Stimulated activated CD4-positive, alpha-beta T cell treated with anti-CD3 and anti-CD28 coated beads, Interleukin-15, amount 100 ng/mL, for 1 hour (primary cell): ENCODE measurements around the gene NCOA3.

Experiments used
- DNase-seq, 2 donors: peaks; one replicate each; pipeline ENCODE4 v3.0.0-alpha.2; 2020; ENCODE audit warnings: low read depth in 1 of 2, low spot score in 1 of 2

NCOA3 gene

DNA sequence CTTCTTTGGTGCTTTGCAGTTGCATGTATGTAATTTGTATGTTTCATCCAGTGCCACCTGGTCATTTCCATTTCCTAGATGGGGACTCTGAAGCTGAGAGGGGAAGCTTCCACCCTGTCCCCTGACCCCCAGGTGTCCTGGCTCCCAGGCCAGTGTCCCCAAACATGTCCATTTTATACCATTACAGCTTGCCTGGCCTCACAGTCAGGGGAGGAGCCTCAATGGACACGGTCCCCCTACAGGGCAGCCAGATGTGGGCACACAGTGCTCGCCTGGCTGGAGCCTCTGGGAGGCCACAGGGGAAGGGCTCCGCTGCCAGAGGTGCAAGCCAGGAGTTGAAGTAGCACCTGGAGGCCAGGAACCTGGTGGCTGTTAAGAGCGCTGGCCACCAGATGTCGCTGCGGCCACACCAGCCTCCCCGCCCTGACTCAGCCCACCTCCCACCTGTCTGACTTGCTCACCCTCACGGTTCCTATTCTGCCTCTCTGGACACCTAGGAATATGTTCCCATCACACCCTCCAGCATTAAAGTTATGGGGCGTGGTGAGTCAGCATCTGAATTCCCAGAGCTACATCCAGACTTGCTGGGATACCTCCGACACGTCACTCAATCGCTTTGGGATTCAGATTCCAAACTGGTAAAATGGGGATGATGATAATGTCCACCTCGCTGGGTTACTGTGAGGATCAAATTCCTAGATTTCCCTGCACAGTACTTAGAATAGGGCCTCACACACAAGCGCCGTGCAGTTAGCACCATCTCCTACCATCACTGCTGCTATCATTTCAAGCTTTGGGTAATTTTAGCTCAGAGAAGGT, 176.2 kb downstream of the NCOA3 start:
- DNase-seq: peak in 1 of 2 donors; percentile 60

DNA sequence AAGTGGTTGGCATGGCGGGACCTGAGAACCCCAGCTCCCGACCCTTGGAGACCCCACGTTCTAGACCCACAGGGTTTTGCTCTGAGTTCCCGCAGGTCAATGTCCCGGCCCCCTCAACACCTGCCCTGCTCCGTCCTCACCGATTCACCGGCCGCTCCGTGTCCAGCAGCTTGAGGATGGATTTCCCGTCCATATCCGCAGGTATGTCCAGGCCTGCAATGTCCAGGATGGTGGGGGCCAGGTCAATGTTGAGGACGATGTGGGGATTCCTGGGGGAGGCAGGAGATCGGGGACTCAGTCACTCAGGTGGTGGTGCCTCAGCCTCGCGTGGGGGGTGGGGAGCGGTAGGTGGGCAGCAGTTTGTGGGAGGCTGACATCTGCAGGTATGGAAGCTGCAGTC, 176.8 kb downstream of the NCOA3 start:
- DNase-seq: no peak

DNA sequence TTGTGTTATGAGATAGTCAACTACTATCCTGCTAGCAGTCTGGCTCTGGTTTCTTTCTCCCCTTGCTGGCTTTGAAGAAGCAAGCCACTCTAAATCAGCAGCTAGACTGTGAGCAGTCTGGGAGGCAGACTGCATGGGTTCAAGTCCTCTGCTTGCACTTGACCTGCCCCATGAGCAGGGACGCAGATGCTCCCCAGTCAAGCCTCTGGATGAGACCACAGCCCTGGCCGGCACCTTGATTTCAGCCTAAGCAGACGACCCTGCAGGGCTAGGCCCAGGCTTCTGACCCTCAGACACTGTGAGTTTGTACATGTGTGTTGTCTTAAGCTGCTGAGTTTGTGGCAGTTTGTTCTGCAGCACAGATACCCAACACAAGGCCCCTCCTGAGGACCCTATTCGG, 177.8 kb downstream of the NCOA3 start:
- no peak for DNase-seq

DNA sequence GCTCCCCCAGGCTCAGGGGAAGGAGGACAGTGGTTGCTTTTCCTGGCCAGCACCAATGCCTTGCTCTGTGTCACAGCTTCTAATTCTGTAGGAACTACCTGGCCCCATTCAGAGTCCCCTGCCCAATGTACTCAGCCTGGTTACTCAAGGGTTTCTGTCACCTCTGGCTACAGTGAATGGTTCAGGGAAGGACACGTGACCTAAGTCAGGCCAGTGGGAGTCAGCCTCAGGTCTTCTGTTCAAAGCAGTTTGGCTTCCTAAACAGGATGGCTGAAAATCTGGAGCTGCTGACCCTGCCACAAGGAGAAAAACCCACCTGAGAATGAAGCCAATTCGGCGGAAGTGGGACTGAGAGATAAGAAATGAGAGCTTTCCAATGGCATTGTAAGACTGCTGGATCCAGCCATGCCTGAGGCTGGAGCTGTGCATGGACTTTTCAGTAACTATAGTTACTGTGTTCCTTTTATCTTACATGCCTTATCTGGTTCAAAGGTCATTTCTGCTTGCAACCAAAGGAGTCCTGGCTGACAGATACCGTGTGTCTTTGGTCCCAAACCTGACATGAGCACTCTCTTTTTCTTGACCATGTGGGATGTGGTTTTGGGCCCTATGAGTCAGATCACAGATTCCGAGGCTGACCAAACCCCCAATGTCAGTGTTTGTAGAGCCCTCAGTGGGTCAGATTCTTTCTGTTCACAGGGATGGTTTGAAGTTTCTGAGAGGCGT, 179.3 kb downstream of the NCOA3 start:
- DNase-seq: no peak

DNA sequence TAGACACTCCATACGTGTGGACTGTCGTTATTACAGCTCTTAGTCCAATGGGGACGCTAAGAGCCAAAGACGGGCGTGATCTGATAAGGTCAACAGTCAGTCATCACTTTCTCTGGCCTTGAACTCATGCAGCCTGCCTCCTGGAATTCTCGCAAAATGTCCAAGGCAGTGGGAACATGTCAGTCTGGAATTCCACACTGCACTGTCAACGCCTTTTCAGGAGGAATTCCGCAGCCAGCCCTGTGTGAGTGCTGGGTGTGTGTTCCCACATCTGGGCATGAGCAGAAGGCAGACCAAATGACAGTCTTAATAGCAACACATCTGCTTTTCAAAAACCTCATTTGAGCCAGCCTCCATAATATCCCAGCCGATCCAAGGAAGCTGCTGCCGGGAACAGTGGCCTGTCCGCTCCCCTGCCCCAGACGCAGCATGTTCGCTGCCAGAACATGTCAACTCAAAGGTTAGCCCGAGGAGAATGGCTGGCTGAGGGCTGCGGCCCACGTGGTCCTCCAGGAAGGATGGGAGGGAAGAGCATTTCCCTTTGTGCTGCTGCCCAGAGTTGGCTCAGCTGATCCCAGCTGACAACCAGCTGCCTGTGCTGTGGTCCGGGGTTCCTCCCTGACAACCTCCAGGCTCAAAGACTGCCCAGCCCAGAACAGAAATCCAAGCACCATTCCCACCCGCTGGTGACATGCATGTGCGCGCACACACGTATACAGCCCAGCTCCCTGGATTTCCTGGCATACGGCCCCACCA, 180.5 kb downstream of the NCOA3 start:
- DNase-seq: no peak

DNA sequence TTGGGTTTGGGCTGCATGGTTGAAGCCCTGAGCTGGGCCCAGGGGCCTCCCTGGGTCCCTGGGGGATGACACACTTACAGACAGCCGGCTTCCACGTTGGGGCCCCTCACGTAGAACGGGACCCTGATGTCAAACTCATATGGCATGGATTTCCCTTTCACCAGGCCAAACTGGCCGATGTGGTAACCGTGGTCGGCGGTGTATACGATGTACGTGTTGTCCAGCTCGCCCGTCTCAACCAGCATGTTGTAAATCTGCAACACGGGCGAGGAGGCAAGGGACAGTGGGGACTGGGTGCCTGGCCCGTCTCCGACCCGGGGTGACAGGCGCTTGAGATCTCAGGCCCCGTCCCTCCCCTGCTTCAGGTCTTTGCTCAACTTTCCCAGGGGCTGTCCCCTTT, 181.2 kb downstream of the NCOA3 start:
- DNase-seq: no peak

DNA sequence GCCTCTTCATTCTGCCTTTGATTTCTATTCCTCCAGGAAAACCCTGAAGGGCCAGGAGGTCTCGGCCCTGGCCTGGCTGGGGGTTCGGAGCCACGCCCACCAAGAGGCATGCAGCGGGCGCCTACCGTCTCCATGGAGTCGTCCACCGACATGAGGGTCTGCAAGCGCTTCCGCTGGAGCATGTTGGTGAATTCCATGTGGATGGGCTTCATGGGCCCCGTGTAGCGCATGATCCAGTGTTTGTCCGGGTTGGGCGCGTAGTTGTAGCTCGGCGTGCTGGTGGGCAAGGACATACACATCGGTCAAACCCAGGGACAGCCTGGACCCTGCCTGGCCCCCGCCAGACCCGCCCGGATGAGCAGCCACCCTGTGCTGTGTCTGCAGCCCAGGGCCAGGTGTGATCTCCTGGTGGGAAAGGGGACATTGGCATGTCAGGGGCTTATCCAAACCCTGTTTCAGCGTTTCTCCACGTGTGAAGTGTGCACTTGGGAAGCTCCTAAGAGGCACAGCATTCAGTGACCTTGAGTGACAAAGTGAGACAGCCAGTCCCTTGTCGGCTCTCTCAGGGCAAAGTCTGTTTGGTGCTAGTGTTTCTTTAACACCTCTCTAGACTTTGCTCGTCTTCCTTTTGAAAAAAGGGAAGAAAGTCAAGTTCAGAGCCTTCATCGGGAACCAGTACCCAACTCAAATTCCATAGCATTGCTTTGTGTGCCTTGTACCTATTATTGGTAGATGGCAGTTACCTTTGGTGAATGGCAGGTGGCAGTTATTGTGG, 182.8 kb downstream of the NCOA3 start:
- no peak for DNase-seq

DNA sequence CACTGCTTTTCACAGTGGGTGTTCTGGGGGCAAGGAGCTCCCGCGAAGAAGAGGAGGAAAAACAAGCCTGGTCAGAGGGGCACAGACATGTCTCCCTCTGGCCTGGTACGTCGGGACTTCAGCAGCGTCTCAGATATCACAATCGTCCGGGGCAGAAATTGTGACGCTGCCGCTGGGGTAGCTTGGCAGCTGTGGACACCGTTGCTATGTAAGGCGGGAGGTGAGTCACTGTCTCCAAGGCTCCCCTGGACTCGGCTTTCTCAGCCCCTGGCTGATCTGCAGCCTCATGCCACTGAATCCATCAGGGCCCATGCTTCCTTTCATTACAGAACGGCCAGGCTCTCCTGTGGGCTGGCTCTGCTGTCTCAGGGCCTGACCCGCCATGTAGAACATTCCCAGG, 184.9 kb downstream of the NCOA3 start:
- no peak for DNase-seq

DNA sequence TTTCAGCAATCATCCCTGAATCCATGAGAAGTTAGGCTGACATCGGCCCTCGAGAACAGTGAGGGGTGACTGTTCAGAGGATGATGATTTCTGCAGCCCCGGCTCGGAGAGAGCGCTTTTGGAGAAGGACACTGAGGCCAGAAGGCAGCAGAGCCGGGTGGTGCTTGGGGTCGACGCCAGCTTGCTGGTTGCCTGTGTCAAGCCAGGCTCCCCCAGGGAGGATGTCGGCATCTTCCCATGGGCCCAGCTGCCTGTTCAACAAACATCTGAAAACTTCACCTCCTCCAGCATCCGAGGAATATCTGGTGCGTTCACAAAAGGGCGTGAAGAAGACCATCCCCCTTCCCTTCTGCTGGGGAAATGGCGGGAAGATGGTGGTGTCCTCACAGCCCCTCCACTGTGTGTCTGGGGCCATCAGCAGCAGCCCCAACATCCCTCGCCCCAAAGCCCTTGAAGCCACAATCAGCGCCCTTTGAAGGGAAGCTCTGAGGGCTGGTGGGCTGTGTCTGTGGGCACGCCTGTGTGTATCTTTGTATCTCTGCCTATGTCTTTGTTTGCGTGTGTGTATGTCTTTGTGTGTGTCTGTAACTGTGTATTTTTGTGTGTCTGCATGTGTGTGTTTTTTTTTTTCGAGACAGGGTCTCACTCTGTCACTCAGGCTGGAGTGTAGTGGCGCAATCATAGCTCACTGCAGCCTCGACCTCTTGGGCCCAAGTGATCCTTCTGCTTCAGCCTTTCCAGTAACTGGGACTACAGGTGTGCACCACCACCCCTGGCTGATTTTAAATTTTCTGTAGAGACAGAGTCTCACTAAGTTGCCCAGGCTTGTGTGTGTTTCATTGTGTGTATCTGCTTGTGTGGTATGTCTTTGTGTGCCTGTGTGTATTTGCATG, 185.7 kb downstream of the NCOA3 start:
- no peak for DNase-seq

DNA sequence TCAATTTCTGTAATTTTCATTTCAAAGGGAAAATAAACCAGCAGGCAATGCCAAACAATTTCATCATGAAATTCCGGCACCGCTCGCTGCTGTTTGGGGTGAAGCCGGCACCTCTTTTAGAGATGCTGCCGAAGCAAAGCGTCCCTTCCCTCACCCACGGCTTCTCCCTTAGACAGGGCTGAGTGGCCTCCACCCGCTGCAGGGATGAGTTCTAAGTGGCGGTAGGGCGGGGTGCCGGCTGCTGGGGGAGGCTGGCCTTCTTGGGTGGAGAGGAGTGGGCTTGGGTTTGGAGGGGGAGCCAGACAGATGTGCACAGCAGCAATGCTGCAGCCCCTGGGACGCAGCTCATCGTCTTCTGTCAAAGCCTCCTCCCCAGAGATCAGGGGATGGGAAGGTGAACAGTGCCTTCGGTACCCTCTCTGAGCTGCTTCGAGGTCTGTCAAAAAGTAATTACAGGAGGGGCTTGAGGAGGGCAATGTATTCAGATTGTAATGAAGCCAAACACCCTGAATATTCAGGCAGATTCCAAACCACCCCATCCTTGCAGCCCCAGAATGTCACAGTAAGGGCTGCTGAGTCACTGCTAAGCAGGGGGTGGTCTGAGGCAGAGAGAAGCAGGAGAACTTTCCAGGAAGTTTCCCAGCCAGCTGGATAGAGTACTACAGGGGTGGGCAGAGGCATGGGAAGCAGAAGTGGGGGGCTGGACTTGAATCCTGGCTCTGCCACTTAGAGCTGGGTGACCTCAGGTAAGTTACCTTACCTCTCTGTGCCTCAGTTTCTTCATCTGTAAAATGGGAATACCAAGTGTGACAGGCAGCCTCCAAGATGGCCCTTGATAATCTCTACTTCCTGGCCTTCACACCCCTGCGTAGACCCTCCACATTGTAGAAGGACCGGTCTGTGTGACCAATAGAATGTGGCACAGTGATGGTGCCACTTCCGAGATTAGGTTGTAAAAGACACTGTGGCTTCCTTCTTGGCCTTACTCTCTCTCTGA, 187.0 kb downstream of the NCOA3 start:
- DNase-seq: no peak

DNA sequence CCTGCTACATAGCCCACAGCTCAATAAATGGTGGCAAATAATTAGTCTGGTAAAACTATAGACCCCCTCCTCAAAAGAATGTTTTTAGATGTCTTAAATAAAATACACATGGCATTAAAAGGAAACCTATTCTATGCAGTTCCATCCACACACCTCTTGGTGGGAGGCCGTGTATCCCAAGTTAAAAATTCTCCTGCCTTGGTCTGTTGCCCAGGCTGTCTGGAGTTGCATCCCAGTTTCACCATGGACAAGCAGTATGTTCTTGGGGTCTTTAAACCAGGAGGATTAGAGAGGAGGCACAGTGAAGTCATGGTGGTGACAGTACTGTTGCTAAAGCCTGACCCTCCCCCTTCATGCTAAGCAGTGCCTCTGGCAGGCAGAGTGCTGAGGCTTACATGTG, 188.0 kb downstream of the NCOA3 start:
- no peak for DNase-seq

DNA sequence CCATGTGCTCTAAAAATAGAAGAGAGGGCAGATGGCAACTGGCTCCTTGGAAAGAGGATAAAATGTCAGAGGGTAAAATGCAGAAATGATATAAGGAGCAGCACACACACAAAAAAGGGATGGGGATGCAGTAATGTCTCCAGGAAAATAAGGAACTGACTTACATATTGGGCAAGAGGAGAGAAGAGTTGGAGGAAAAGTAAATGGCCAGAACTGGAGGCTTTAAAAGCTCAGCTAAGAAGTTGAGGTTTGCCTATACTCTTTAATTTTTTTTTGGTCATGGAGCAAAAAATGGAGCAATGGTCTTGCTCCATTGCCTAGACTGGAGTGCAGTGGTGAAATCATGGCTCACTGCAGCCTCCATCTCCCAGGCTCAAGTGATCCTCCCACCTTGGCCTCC, 189.9 kb downstream of the NCOA3 start:
- no peak for DNase-seq

DNA sequence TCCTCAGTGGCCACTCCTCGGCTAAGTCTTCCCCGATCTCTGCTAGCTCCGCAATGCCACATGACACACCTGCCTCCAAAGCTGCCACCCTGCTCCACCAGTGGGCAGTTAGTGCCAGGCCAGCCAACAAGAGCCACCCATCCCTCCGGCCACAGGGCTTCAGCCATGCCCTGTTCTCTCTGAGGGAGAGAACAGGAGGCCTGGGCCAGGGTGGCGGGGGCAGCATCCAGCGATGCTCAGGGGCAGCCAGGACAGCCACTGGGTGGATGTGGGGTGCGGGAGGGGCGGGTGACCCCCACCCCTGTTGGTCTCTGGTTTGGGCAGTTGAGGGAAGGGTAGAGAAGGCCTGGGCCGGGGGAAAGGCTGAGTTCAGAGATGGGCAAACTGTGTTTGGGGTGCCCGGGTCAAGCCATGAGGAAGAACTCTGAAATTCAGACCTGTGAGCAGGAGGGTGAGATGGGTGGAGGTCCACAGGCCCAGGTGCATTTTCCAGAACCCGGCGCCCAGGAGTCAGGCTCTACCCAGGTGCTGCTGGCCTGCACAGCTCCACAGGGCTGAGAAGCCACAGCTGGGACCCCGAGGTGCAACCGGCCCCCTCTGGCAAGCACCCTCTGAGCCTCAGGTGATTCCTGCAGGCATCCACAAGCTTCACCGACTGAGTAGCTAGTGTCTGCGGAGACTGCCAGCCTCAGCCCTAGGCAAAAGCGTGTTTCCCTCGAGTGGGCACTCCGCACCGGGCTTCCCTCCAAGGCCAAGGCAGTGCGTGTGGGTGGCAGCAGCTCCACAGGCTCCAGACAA, 192.5 kb downstream of the NCOA3 start:
- no peak for DNase-seq

DNA sequence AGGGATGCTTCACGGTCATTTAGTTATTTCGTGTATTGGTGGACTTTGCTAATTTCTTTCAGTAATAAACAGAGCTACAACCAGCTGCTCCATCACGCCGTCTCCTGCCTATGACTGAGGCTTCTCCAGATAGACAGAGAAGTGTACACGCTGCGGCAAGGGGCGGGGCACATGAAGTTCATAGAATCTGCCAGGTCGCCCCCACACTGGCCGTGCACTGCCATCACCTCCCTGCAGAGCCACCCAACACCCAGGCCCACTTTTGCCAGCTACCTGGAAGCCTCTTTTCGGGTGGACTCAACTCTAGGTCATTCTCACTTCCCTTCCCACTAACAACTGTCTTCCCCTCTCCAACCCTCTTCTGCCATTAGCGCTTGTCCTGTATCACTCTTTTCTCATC, 195.2 kb downstream of the NCOA3 start:
- DNase-seq: no peak

DNA sequence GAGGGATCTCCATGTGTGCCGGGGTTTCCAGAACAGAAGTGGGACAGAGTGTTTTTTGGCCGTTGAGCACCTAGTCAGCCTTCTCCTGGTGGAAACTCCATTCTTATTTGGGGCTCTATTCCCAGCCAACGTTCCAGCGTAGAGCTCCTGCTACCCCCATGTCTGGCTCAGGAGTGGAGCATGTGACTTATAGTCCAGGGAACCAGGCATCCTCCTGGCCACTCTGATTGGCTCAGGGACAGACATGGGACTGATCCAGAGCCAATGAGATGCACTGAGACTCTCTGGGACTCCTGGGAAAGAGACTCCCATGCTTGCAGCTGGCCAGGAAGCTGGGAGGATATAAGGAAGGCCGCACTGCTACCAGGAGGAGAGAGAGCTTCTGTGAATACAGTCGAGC, 196.5 kb downstream of the NCOA3 start:
- DNase-seq: no peak

DNA sequence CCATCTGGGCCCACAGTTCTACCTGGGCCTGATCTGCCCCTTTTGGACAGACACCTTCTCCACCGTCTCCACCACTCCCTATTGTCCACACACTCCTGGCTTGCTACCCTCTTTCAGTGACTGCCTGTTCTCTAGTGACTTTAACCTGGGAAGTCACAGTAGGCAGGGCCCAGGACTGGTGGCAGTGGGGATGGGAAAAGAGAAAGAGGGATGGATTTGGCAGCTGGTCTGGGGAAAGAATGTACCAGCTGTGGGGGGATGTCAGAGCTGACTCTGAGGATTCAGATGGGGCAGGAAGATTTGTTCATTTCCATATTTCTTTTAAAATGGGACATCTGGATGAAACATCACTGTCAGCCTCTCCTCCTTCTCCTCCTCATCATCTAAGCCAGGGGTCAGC, 198.1 kb downstream of the NCOA3 start:
- no peak for DNase-seq

DNA sequence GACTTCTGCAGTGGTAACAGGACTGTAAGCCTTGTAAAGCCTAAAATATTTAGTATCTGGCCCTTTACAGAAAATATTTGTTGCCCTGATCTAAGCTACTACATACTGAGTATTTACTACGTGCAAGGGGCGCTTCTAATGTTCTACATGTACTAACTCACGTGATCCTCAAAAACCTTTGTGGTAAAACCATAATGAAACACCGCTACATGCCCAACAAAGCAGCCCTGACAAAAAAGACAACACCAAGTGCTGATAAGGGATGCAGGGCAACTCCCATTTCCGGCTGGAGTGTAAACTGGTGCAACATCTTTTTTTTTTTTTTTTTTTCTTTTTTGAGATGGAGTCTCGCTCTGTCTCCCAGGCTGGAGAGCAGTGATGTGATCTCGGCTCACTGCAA, 198.6 kb downstream of the NCOA3 start:
- DNase-seq: no peak

DNA sequence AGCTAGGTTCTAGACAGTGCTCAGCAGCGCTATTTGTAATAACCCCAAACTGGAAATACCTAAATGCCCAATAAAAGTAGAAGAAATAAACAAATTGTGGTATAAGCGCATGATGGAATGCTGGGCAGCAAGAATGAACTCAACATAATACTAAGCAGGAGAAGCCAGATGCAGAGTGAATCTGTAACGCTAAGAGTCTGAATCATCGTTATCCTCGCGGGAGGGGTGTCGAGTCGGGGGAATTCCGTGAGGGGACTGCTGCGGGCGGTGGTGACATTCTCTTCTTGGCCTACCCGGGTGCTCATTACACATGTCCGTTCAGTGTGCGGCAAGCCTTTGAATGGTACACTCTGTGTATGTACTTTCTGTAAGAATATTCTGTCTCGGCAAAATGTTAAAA, 199.9 kb downstream of the NCOA3 start:
- DNase-seq: no peak
